IMR-90 (cell line): ENCODE results near the gene KIDINS220. TPM values are rescaled to one million over a fixed set of nuclear protein-coding genes. Genes with fewer than 3 reads are reported as not detected.

Experiments
- ATAC-seq: fragments of 200-7000 bp; cut with Tn5 transposase; 2 replicates; pipeline ENCODE4 v1.9.1; 2020; ENCODE audit warnings: low read depth, mild to moderate bottlenecking, moderate library complexity
- BruUV-seq: library from RNA; stranded (reverse); fragments of 400-500 nt; replicated peaks from 2 replicates; lab custom pipeline; 2021; lab: Mats Ljungman, UMichigan
- CTCF ChIA-PET: fragments of 300-600 bp; formaldehyde crosslinking; extraction: SDS; loops from one replicate; lab custom pipeline; 2021; ENCODE audit warnings: antibody characterized with exemption; lab: Yijun Ruan, JAX
- POLR2A ChIA-PET: fragments of 300-600 bp; sonication (Branson Sonifier 250); formaldehyde crosslinking; loops from one replicate; lab custom pipeline; 2022; ENCODE audit warnings: antibody characterized with exemption; ENCODE audit not compliant: unreplicated experiment; lab: Charles Lee
- DNase-seq: peaks from one replicate; pipeline ENCODE4 v3.0.0; 2013
- H2AFZ ChIP-seq: replicated peaks from 2 replicates; pipeline ENCODE3; 2013; ENCODE audit warnings: low read length, mild to moderate bottlenecking; ENCODE audit not compliant: poor library complexity
- H2AK5ac ChIP-seq: 2 replicates; pipeline ENCODE4 v1.6.1; 2013; ENCODE audit warnings: low read depth, low read length, inconsistent platforms
- H2AK9ac ChIP-seq: replicated peaks from 2 replicates; pipeline ENCODE3; 2013; ENCODE audit warnings: mild to moderate bottlenecking, low read depth, low read length, moderate library complexity; ENCODE audit not compliant: poor library complexity
- H2BK120ac ChIP-seq: 2 replicates; pipeline ENCODE4 v1.6.1; 2013; ENCODE audit warnings: low read depth, low read length, inconsistent platforms
- H2BK15ac ChIP-seq: 3 replicates; pipeline ENCODE4 v1.6.1; 2013; ENCODE audit warnings: low read depth, low read length, inconsistent platforms
- H2BK20ac ChIP-seq: 2 replicates; pipeline ENCODE4 v1.6.1; 2013; ENCODE audit warnings: low read depth, mild to moderate bottlenecking, inconsistent platforms, low read length, moderate library complexity
- H2BK5ac ChIP-seq: 2 replicates; pipeline ENCODE4 v1.6.1; 2013; ENCODE audit warnings: mild to moderate bottlenecking, low read depth, low read length, inconsistent platforms; ENCODE audit not compliant: poor library complexity, severe bottlenecking
- H3K14ac ChIP-seq: replicated peaks from 2 replicates; pipeline ENCODE4 v1.6.1; 2013; ENCODE audit warnings: low read depth, low read length, inconsistent platforms
- H3K18ac ChIP-seq: 2 replicates; pipeline ENCODE4 v1.6.1; 2013; ENCODE audit warnings: low read depth, low read length, control low read depth
- H3K23ac ChIP-seq: 2 replicates; pipeline ENCODE4 v1.6.1; 2013; ENCODE audit warnings: low read depth, low read length, inconsistent platforms
- H3K27ac ChIP-seq: 2 replicates; pipeline ENCODE4 v1.5.1; 2013; ENCODE audit warnings: mild to moderate bottlenecking, control low read depth, low read length; ENCODE audit not compliant: insufficient read depth
- H3K27me3 ChIP-seq: 2 replicates; pipeline ENCODE4 v1.6.1; 2013; ENCODE audit warnings: low read length; ENCODE audit not compliant: control insufficient read depth, insufficient read depth
- H3K36me3 ChIP-seq: 2 replicates; pipeline ENCODE4 v1.6.1; 2013; ENCODE audit warnings: low read length, mixed read lengths; ENCODE audit not compliant: control insufficient read depth, insufficient read depth
- H3K4ac ChIP-seq: 2 replicates; pipeline ENCODE4 v1.6.1; 2013; ENCODE audit warnings: low read depth, low read length, inconsistent platforms
- H3K4me1 ChIP-seq: 2 replicates; pipeline ENCODE4 v1.6.1; 2013; ENCODE audit warnings: low read length, mixed read lengths; ENCODE audit not compliant: control insufficient read depth, insufficient read depth
- H3K4me2 ChIP-seq: 2 replicates; pipeline ENCODE4 v1.6.1; 2013; ENCODE audit warnings: low read depth, mild to moderate bottlenecking, control low read depth, low read length, moderate library complexity
- H3K4me3 ChIP-seq: 2 replicates; pipeline ENCODE4 v1.5.1; 2013; ENCODE audit warnings: low read depth, mild to moderate bottlenecking, control low read depth, low read length, moderate library complexity; ENCODE audit not compliant: insufficient read depth
- H3K56ac ChIP-seq: 2 replicates; pipeline ENCODE4 v1.6.1; 2013; ENCODE audit warnings: low read length, inconsistent platforms; ENCODE audit not compliant: insufficient read depth; ENCODE audit errors: extremely low read depth
- H3K79me1 ChIP-seq, 2 experiments: 2 replicates each; pipeline ENCODE4 v1.6.1; 2013; ENCODE audit warnings: low read length in 2 of 2, inconsistent platforms in 1 of 2, low read depth in 1 of 2
- H3K9ac ChIP-seq: 2 replicates; pipeline ENCODE4 v1.6.1; 2013; ENCODE audit warnings: low read depth, low read length, control low read depth
- H3K9me1 ChIP-seq: 2 replicates; pipeline ENCODE4 v1.6.1; 2013; ENCODE audit warnings: low read length, inconsistent platforms; ENCODE audit not compliant: insufficient read depth
- H3K9me3 ChIP-seq: 2 replicates; pipeline ENCODE4 v1.6.1; 2013; ENCODE audit warnings: low read length; ENCODE audit not compliant: control insufficient read depth, insufficient read depth
- H4K20me1 ChIP-seq: 2 replicates; pipeline ENCODE4 v1.6.1; 2013; ENCODE audit warnings: low read length, inconsistent platforms; ENCODE audit not compliant: insufficient read depth
- H4K5ac ChIP-seq: 2 replicates; pipeline ENCODE4 v1.6.1; 2013; ENCODE audit warnings: mild to moderate bottlenecking, low read depth, low read length, control low read depth
- H4K8ac ChIP-seq, 2 experiments: 2 replicates each; pipeline ENCODE4 v1.6.1; 2013; ENCODE audit warnings: low read depth in 2 of 2, low read length in 2 of 2, control low read depth in 1 of 2, inconsistent platforms in 1 of 2
- H4K91ac ChIP-seq: 2 replicates; pipeline ENCODE4 v1.6.1; 2013; ENCODE audit warnings: low read depth, low read length, inconsistent platforms; ENCODE audit not compliant: insufficient read depth
- CTCF ChIP-seq: conservative IDR thresholded peaks from 2 replicates; pipeline ENCODE4 v1.5.1; 2012; ENCODE audit warnings: mild to moderate bottlenecking, low read depth, low read length, improper control_type of control experiment
- MAZ ChIP-seq: IDR thresholded peaks from 2 replicates; pipeline ENCODE4 v1.6.1; 2012; ENCODE audit warnings: low read depth, mild to moderate bottlenecking, low read length, improper control_type of control experiment, moderate library complexity, borderline replicate concordance
- POLR2A ChIP-seq: IDR thresholded peaks from 2 replicates; pipeline ENCODE4 v1.6.1; 2012; ENCODE audit warnings: mild to moderate bottlenecking, low read depth, low read length
- RAD21 ChIP-seq: IDR thresholded peaks from 2 replicates; pipeline ENCODE4 v1.6.1; 2012; ENCODE audit warnings: low read length, improper control_type of control experiment
- WGBS, 2 experiments: methylation state at CpG; one replicate each; pipeline versions ENCODE4 v1.1.5 to v1.1.7; 2013; ENCODE audit warnings: missing lambda C conversion rate in 2 of 2; ENCODE audit not compliant: insufficient read length in 1 of 2; ENCODE audit errors: extremely low coverage in 2 of 2; 5-methylcytosine and 5-hydroxymethylcytosine counted together
- dilution Hi-C: fragments of 300-500 bp; cut with HindIII; formaldehyde crosslinking; loops from one replicate; pipeline ENCODE4 v1.14.3; 2018; ENCODE audit warnings: low sequenced_read_pairs; ENCODE audit not compliant: unreplicated experiment
- in situ Hi-C: fragments of 300-500 bp; cut with MboI; formaldehyde crosslinking; loops from 3 replicates; pipeline ENCODE4 v1.14.3; 2019; ENCODE audit warnings: low sequenced_read_pairs, inconsistent platforms, mixed read lengths
- intact Hi-C: fragments of 100-400 bp; cut with micrococcal nuclease; formaldehyde crosslinking; loops from 2 replicates; pipeline ENCODE4 v1.10.0; 2022
- polyA plus RNA-seq, 3 experiments: library from polyadenylated mRNA; depleted of rRNA; stranded (reverse); fragments of >200 nt; gene quantifications; 2 replicates each; pipeline ENCODE4 v1.2.3, GENCODE V29; 2012; ENCODE audit warnings: low replicate concordance in 1 of 3
- total RNA-seq: library from RNA; depleted of rRNA; stranded (reverse); fragments of >200 nt; gene quantifications from 2 replicates; pipeline ENCODE4 v1.2.3, GENCODE V29; 2012

KIDINS220 gene
- total and polyA plus RNA-seq, 2 of the 4 experiments (the other 2 are of a cell fraction) = 23.1 to 63.4 TPM

GRCh38 chr2:8740136-8740535 is 97.3 kb downstream of the KIDINS220 start:
- Histone ChIP-seq H2AK5ac (no peak overlapping the region), H3K4me2 (no peak overlapping the region), H3K36me3 (peaks cover 17% of the 10 kb centered on the region), H2BK120ac (no peak overlapping the region), H3K56ac (no peak overlapping the region), H2AFZ (no peak overlapping the region), H3K27me3 (no peaks in the 10 kb centered on the region), H2BK20ac (no peak overlapping the region), H3K27ac (no peak overlapping the region), H3K23ac (no peak overlapping the region; the same call in 1 of the 2 replicates), H3K4me1 (peaks cover 11% of the 10 kb centered on the region), H2AK9ac (no peak overlapping the region), H3K14ac (no peak overlapping the region), H3K9ac (no peak overlapping the region), H3K9me1 (peaks cover 8% of the 10 kb centered on the region; the same call in 1 of the 2 replicates), H4K91ac (no peak overlapping the region), H4K20me1 (no peaks in the 10 kb centered on the region), H3K9me3 (no peaks in the 10 kb centered on the region), H3K4me3 (no peak overlapping the region), H3K18ac (peak overlapping the region; percentile 47; the same call in 1 of the 2 replicates), H3K79me1 (peaks cover 0 to 3% of the 10 kb centered on the region in 2 experiments; a peak in 1 of 4 replicates), H3K4ac (no peak overlapping the region), H2BK5ac (no peak overlapping the region), H4K8ac (no peak overlapping the region), H2BK15ac (no peak overlapping the region), H4K5ac (no peak overlapping the region)
- ChIA-PET CTCF (interaction anchor here (1.3 kb wide), 1 partner anchor 9 kb away, joined by 3 read pairs; no protein-coding TSS in a partner anchor), POLR2A (no interaction called here)
- intact Hi-C loops = no loop called here
- DNase-seq (no peak), ATAC-seq (0 out of 2 replicates have a peak, but pooled peaks have one; percentile 18)
- no CpG with 5 or more reads among the region's 4 CpGs for WGBS, 2 experiments
- dilution Hi-C loops = no loop called here
- no peak for TF ChIP-seq RAD21
- no peak for TF ChIP-seq MAZ
- no peak for TF ChIP-seq POLR2A
- no peak for TF ChIP-seq CTCF
- in situ Hi-C loops = no loop called here
- BruUV-seq = no TSS peak
